T-cell (primary cell): ENCODE results near the gene C1QL2. TPM values are rescaled to one million over a fixed set of nuclear protein-coding genes. Genes with fewer than 3 reads are reported as not detected.

Experiments used
- ATAC-seq, 4 experiments: fragments of 200-7000 bp in 3 of 4; fragments of 150-1000 bp in 1 of 4; cut with Tn5 transposase; replicated peaks in 1 of 4; 1 replicate in 3 of 4; 2 replicates in 1 of 4; pipeline ENCODE4 v1.10.0; 2021; ENCODE audit warnings: moderate library complexity in 3 of 4, mild to moderate bottlenecking in 2 of 4, moderate number of reproducible peaks in 1 of 4
- CTCF ChIA-PET, 2 donors: fragments of 300-600 bp; sonication (Branson Sonifier 250); formaldehyde crosslinking; loops; one replicate each; lab custom pipeline; 2022; ENCODE audit warnings: antibody characterized with exemption in 2 of 2; lab: Charles Lee
- POLR2A ChIA-PET, 2 donors: fragments of 300-600 bp; sonication (Branson Sonifier 250); formaldehyde crosslinking; loops; one replicate each; lab custom pipeline; 2022; ENCODE audit warnings: antibody characterized with exemption in 2 of 2; lab: Charles Lee
- DNase-seq, 35 experiments: peaks; one replicate each; pipeline versions ENCODE4 v3.0.0 to v3.0.0-alpha.2; 2013 to 2023
- H3K27ac ChIP-seq: one replicate; pipeline ENCODE4 v1.5.1; 2013; ENCODE audit warnings: low read length
- H3K27me3 ChIP-seq, 2 experiments: replicated peaks in 1 of 2; 1 replicate in 1 of 2; 2 replicates in 1 of 2; pipeline versions ENCODE4 v1.6.1 to v1.7.0; 2013; ENCODE audit warnings: low read length in 1 of 2, mixed read lengths in 1 of 2; ENCODE audit not compliant: control insufficient read depth in 2 of 2, insufficient read depth in 2 of 2; ENCODE audit errors: extremely low read depth in 1 of 2
- H3K36me3 ChIP-seq, 2 donors: 1 replicate in 1 of 2; 2 replicates in 1 of 2; pipeline versions ENCODE4 v1.6.1 to v1.7.0; 2013; ENCODE audit warnings: low read length in 1 of 2; ENCODE audit not compliant: control insufficient read depth in 2 of 2, insufficient read depth in 1 of 2; ENCODE audit errors: extremely low read depth in 1 of 2
- H3K4me1 ChIP-seq, 2 experiments: 1 replicate in 1 of 2; 2 replicates in 1 of 2; pipeline versions ENCODE4 v1.6.1 to v1.7.0; 2013; ENCODE audit warnings: low read length in 2 of 2, mixed read lengths in 1 of 2; ENCODE audit not compliant: insufficient read depth in 2 of 2, control insufficient read depth in 1 of 2; ENCODE audit errors: extremely low read depth in 1 of 2
- H3K4me3 ChIP-seq, 2 donors: 1 replicate in 1 of 2; 2 replicates in 1 of 2; pipeline versions ENCODE4 v1.5.1 to v1.7.0; 2013; ENCODE audit warnings: mild to moderate bottlenecking in 2 of 2, low read length in 1 of 2, moderate library complexity in 1 of 2; ENCODE audit not compliant: control insufficient read depth in 1 of 2; ENCODE audit errors: extremely low read depth in 1 of 2
- H3K9me3 ChIP-seq: 2 replicates; pipeline ENCODE4 v1.7.0; 2013
- H3K27ac Mint-ChIP-seq, 2 donors: one replicate each; pipeline ENCODE4 v1.8.0; 2020 to 2021; ENCODE audit warnings: mild to moderate bottlenecking in 2 of 2, mixed read lengths in 2 of 2
- H3K27me3 Mint-ChIP-seq, 2 donors: one replicate each; pipeline ENCODE4 v1.8.0; 2021 to 2022; ENCODE audit warnings: mixed read lengths in 2 of 2
- H3K36me3 Mint-ChIP-seq: one replicate; pipeline ENCODE4 v1.8.0; 2021; ENCODE audit warnings: mixed read lengths
- H3K4me1 Mint-ChIP-seq, 3 donors: one replicate each; pipeline ENCODE4 v1.8.0; 2020 to 2022; ENCODE audit warnings: mixed read lengths in 3 of 3, mild to moderate bottlenecking in 1 of 3
- H3K4me3 Mint-ChIP-seq, 3 donors: one replicate each; pipeline ENCODE4 v1.8.0; 2020 to 2022; ENCODE audit warnings: mild to moderate bottlenecking in 3 of 3, mixed read lengths in 3 of 3, moderate library complexity in 3 of 3
- H3K9me3 Mint-ChIP-seq, 3 donors: one replicate each; pipeline ENCODE4 v1.8.0; 2020 to 2022; ENCODE audit warnings: mixed read lengths in 3 of 3
- WGBS: methylation state at CpG from one replicate; pipeline ENCODE4 v1.1.5; 2013; ENCODE audit warnings: missing lambda C conversion rate; ENCODE audit not compliant: insufficient coverage; 5-methylcytosine and 5-hydroxymethylcytosine counted together
- total RNA-seq, 35 experiments: library from RNA in 6 of 35; stranded (reverse) in 6 of 35; fragments of 120-200 nt in 1 of 35; gene quantifications; one replicate each; pipeline versions ENCODE4 v1.2.1 to v1.2.4 and lab custom pipeline; 2013 to 2026

C1QL2 gene
- total RNA-seq, 5 donors from 2014 or later (not counting 1 experiment from before 2014, with no cell fraction given) = not detected

- Histone ChIP-seq H3K4me1 (no peaks in the 10 kb centered on the region), H3K36me3 (no peaks in the 10 kb centered on the region), H3K4me3 (no peak overlapping the region), H3K9me3 (no peaks in the 10 kb centered on the region), H3K27me3 (peaks cover 4 to 53% of the 10 kb centered on the region in 2 experiments), H3K27ac (no peak overlapping the region)
- H3K4me1 Mint-ChIP-seq = peaks cover 0 to 3% (median 2%) of the 10 kb centered on the region in 3 donors
- peaks cover 45 to 63% of the 10 kb centered on the region in 2 donors for H3K27me3 Mint-ChIP-seq
- H3K4me3 Mint-ChIP-seq = no peak overlapping the region
- ChIA-PET CTCF (no interaction called here), POLR2A (no interaction called here)
- no peak for DNase-seq
- peaks cover 0 to 3% (median 0%) of the 10 kb centered on the region in 3 donors for H3K9me3 Mint-ChIP-seq
- 9% methylated on average over 54 of the region's 78 CpGs for WGBS
- no peak overlapping the region for H3K27ac Mint-ChIP-seq
- H3K36me3 Mint-ChIP-seq = no peaks in the 10 kb centered on the region
- no peak for ATAC-seq
Measured at GRCh38 chr2:119157850-119158511, 570 bp downstream of the C1QL2 start.

GRCh38 chr2:119156891-119157773 lies 1.4 kb downstream of the C1QL2 start:
- no peaks in the 10 kb centered on the region for H3K36me3 ChIP-seq
- ChIA-PET CTCF (no interaction called here), POLR2A (no interaction called here)
- H3K4me3 Mint-ChIP-seq = no peak overlapping the region
- H3K27me3 Mint-ChIP-seq = peaks cover 44 to 66% of the 10 kb centered on the region in 2 donors
- no peaks in the 10 kb centered on the region for H3K4me1 ChIP-seq
- no peaks in the 10 kb centered on the region for H3K36me3 Mint-ChIP-seq
- WGBS = 10% methylated on average over 40 of the region's 58 CpGs
- H3K27ac ChIP-seq = no peak overlapping the region
- peaks cover 4 to 56% of the 10 kb centered on the region in 2 experiments for H3K27me3 ChIP-seq
- no peak for ATAC-seq
- no peak for DNase-seq
- peaks cover 0 to 3% (median 2%) of the 10 kb centered on the region in 3 donors for H3K4me1 Mint-ChIP-seq
- no peaks in the 10 kb centered on the region for H3K9me3 ChIP-seq
- H3K9me3 Mint-ChIP-seq = no peaks in the 10 kb centered on the region
- no peak overlapping the region for H3K4me3 ChIP-seq
- no peak overlapping the region for H3K27ac Mint-ChIP-seq

GRCh38 chr2:119156105-119156890 lies 2.3 kb downstream of the C1QL2 start:
- Mint-ChIP-seq H3K4me3 (no peak overlapping the region), H3K36me3 (no peaks in the 10 kb centered on the region), H3K9me3 (no peaks in the 10 kb centered on the region), H3K27ac (no peak overlapping the region), H3K27me3 (peaks cover 44 to 66% of the 10 kb centered on the region in 2 donors), H3K4me1 (peaks cover 0 to 3% (median 2%) of the 10 kb centered on the region in 3 donors)
- Histone ChIP-seq H3K36me3 (no peaks in the 10 kb centered on the region), H3K27me3 (peaks cover 4 to 60% of the 10 kb centered on the region in 2 experiments), H3K4me1 (no peaks in the 10 kb centered on the region), H3K4me3 (no peak overlapping the region), H3K9me3 (no peaks in the 10 kb centered on the region), H3K27ac (no peak overlapping the region)
- ChIA-PET POLR2A (interaction anchor here in 1 of 2 donors (0.6 kb wide), 1 partner anchor 284 kb away, joined by 3 read pairs; no protein-coding TSS in a partner anchor), CTCF (no interaction called here)
- 9% methylated on average over 34 of the region's 40 CpGs for WGBS
- DNase-seq (no peak), ATAC-seq (no peak)

- Histone ChIP-seq H3K4me3 (no peak overlapping the region), H3K27me3 (peaks cover 4 to 56% of the 10 kb centered on the region in 2 experiments), H3K4me1 (no peaks in the 10 kb centered on the region), H3K27ac (no peak overlapping the region), H3K9me3 (no peaks in the 10 kb centered on the region), H3K36me3 (no peaks in the 10 kb centered on the region)
- DNase-seq (no peak), ATAC-seq (no peak)
- ChIA-PET CTCF (no interaction called here), POLR2A (interaction anchor here in 1 of 2 donors (0.6 kb wide), 1 partner anchor 283 kb away, joined by 3 read pairs; no protein-coding TSS in a partner anchor)
- H3K4me3 Mint-ChIP-seq = no peak overlapping the region
- no peak overlapping the region for H3K27ac Mint-ChIP-seq
- no peaks in the 10 kb centered on the region for H3K36me3 Mint-ChIP-seq
- H3K27me3 Mint-ChIP-seq = peaks cover 48 to 69% of the 10 kb centered on the region in 2 donors
- H3K9me3 Mint-ChIP-seq = no peaks in the 10 kb centered on the region
- H3K4me1 Mint-ChIP-seq = peaks cover 0 to 3% (median 2%) of the 10 kb centered on the region in 3 donors
- 15% methylated on average over 8 of the region's 13 CpGs for WGBS
Measured at GRCh38 chr2:119155633-119156032, 2.9 kb downstream of the C1QL2 start.

GRCh38 chr2:119154076-119154475 lies 4.5 kb downstream of the C1QL2 start:
- ATAC-seq (no peak), DNase-seq (no peak)
- CTCF ChIA-PET = no interaction called here
- no peak overlapping the region for H3K4me3 Mint-ChIP-seq
- Histone ChIP-seq H3K4me3 (no peak overlapping the region), H3K27ac (no peak overlapping the region), H3K27me3 (peaks cover 4 to 57% of the 10 kb centered on the region in 2 experiments), H3K36me3 (no peaks in the 10 kb centered on the region), H3K9me3 (no peaks in the 10 kb centered on the region), H3K4me1 (no peaks in the 10 kb centered on the region)
- H3K27me3 Mint-ChIP-seq = peaks cover 56 to 70% of the 10 kb centered on the region in 2 donors
- H3K36me3 Mint-ChIP-seq = no peaks in the 10 kb centered on the region
- POLR2A ChIA-PET = no interaction called here
- no peaks in the 10 kb centered on the region for H3K9me3 Mint-ChIP-seq
- H3K4me1 Mint-ChIP-seq = peaks cover 0 to 3% (median 2%) of the 10 kb centered on the region in 3 donors
- 36% methylated on average over 9 of the region's 9 CpGs for WGBS
- no peak overlapping the region for H3K27ac Mint-ChIP-seq

GRCh38 chr2:119149611-119150010 lies 8.9 kb downstream of the C1QL2 start:
- Mint-ChIP-seq H3K4me3 (no peak overlapping the region), H3K4me1 (no peaks in the 10 kb centered on the region), H3K36me3 (no peaks in the 10 kb centered on the region), H3K27me3 (peaks cover 35 to 47% of the 10 kb centered on the region in 2 donors), H3K9me3 (no peaks in the 10 kb centered on the region), H3K27ac (no peak overlapping the region)
- no peak for ATAC-seq
- H3K9me3 ChIP-seq = no peaks in the 10 kb centered on the region
- ChIA-PET POLR2A (no interaction called here), CTCF (interaction anchor here in 1 of 2 donors (0.6 kb wide), 1 partner anchor 266 kb away, joined by 4 read pairs; no protein-coding TSS in a partner anchor)
- no peaks in the 10 kb centered on the region for H3K4me1 ChIP-seq
- H3K4me3 ChIP-seq = no peak overlapping the region
- H3K36me3 ChIP-seq = no peaks in the 10 kb centered on the region
- no peak for DNase-seq
- H3K27ac ChIP-seq = no peak overlapping the region
- peaks cover 0 to 41% of the 10 kb centered on the region in 2 experiments for H3K27me3 ChIP-seq
- WGBS = 76% methylated on average over 3 of the region's 6 CpGs
